HEK293 (cell line): Measurements from ENCODE around the gene ERO1B.

Source experiments
- CTCF ChIP-seq: fragments of 450-650 bp; formaldehyde crosslinking; IDR thresholded peaks from 2 replicates; pipeline ENCODE4 v1.5.1; 2016; ENCODE audit warnings: missing biosample characterization, missing genetic modification characterization
- REST ChIP-seq: fragments of 450-650 bp; formaldehyde crosslinking; IDR thresholded peaks from 2 replicates; pipeline ENCODE4 v1.5.1; 2016; ENCODE audit warnings: missing biosample characterization, missing genetic modification characterization
- ZNF10 ChIP-seq: fragments of 450-650 bp; formaldehyde crosslinking; IDR thresholded peaks from 2 replicates; pipeline ENCODE4 v1.5.1; 2017; ENCODE audit warnings: missing biosample characterization, missing genetic modification characterization

- TF ChIP-seq ZNF10 (no peak), REST (tag by site-specific recombination) (no peak), CTCF (tag by site-specific recombination) (no peak)
Observed at GRCh38 chr1:236213534-236213933, 68.2 kb downstream of the ERO1B start.
